ENCODE data around the gene NATD1. TPM values are rescaled to one million over a fixed set of nuclear protein-coding genes. Genes with fewer than 3 reads are reported as not detected.

The NATD1 gene
- total and polyA plus RNA-seq, 2 experiments from 2014 or later: 3.6 to 5.0 TPM

GRCh38 chr17:21212826-21213637 is 40.2 kb downstream of the NATD1 start:
- Histone ChIP-seq H3K36me3 (ENCODE audit: low read depth) (no peaks in the 10 kb centered on the region; the same call in 1 of the 2 replicates), H3K9me2 (ENCODE audit: insufficient read depth) (no peaks in the 10 kb centered on the region), H3K4me3 (peak overlapping the region; percentile 96), H3K27ac (peak overlapping the region; percentile 96), H3K27me3 (replicated peaks; ENCODE audit: insufficient read depth) (no peaks in the 10 kb centered on the region), H3K9me3 (ENCODE audit: low read depth) (no peaks in the 10 kb centered on the region), H3F3A (ENCODE audit: insufficient read depth) (peaks cover 20% of the 10 kb centered on the region), H3K9ac (peak overlapping the region; percentile 98), H3K4me1 (ENCODE audit: insufficient read depth) (peaks cover 34% of the 10 kb centered on the region), H2AFZ (peak overlapping the region; percentile 63), H3K4me2 (ENCODE audit: unreplicated experiment) (peak overlapping the region; percentile 97), H3K79me2 (ENCODE audit: insufficient read depth) (peaks cover 91% of the 10 kb centered on the region), H4K20me1 (ENCODE audit: insufficient read depth) (peaks cover 5% of the 10 kb centered on the region; the same call in 1 of the 2 replicates)
- TF ChIP-seq EZH2phosphoT487 (IDR thresholded peaks at IDR 0.05; ENCODE audit: insufficient read depth, low read depth) (no peak), EZH2 (IDR thresholded peaks at IDR 0.05; ENCODE audit: insufficient read depth, poor library complexity, severe bottlenecking) (no peak)
- DNase-seq: peak; percentile 27
- in situ Hi-C loops (cut with MboI): no loop called here
- 2 to 4% methylated on average over 18 of the region's 18 CpGs for WGBS, 2 experiments (ENCODE audit: low coverage in 1 of 2, low lambda C conversion rate in 2 of 2, missing lambda C conversion rate in 2 of 2)

DNA sequence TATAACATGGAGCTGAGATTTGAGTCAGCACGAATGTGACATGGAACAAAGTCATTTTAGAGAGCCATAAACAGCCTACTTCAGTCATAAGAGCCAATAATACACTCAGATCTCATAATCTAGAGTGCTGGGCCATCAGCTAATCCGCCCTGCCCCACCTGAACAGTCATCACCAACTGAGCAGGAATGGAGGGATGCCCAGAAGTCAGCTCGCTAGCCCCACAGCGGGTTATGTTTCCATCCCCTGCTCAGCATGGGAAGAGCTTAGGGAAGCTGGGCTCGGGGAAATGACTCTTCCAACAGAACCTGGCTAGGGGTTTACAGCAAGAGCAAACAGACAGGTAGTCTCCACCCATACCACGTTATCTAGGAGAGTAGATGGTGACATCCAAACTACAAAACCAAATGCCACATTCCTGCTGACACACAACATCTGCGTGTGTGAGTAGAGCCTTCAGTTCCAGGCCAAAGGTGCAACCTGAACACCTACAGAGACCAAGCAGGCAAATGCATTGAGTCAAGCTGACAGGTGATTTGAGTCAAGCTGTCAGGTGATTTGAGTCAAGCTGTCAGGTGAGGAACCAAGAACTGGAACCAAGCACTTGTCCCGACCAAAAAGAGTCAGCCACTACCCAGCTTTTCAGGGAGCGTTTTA is 41.3 kb downstream of the NATD1 start:
- Histone ChIP-seq H4K20me1 (ENCODE audit: insufficient read depth) (peaks cover 5% of the 10 kb centered on the region; the same call in 1 of the 2 replicates), H3K4me3 (peak overlapping the region; percentile 96)

DNA sequence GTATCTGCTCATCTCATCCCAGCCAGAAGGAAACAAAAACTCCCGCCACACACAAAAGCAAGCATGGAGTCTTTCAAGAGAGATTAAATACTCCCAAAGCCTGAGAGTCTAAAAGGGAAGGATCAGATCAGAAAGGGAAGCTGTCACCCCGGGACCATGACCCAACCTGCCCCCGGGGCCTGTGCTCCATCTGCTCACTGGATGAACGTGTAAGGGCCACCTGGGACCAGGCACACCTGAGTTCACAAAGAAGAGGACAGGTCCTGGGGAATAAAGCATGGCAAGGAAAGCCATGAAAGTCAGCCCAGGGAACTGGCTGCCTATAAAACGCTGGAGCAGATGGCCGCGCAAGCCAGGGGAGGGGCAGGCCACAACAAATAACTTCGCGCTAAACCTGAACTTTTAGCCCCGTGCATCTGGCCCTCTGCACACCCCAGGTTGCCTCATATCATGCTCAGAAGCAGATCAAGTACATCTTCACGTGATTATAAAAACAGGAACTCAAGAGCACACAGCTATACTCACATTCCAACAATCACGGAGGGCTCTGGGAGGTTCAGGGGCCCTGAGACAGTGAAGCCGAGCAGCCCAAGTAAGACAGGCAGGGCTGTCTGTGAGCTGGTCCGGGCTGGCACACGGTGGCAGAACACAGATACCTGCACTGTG is 42.7 kb downstream of the NATD1 start:
- Histone ChIP-seq H3K4me1 (ENCODE audit: insufficient read depth) (peaks cover 30% of the 10 kb centered on the region), H3K9ac (no peak overlapping the region), H3K9me3 (ENCODE audit: low read depth) (no peaks in the 10 kb centered on the region), H3K27ac (no peak overlapping the region), H3K4me3 (no peak overlapping the region), H4K20me1 (ENCODE audit: insufficient read depth) (peaks cover 5% of the 10 kb centered on the region; the same call in 1 of the 2 replicates), H3K36me3 (ENCODE audit: low read depth) (peaks cover 6% of the 10 kb centered on the region; the same call in 1 of the 2 replicates), H3K4me2 (ENCODE audit: unreplicated experiment) (no peak overlapping the region), H3K79me2 (ENCODE audit: insufficient read depth) (peaks cover 92% of the 10 kb centered on the region), H3F3A (ENCODE audit: insufficient read depth) (peaks cover 20% of the 10 kb centered on the region), H3K9me2 (ENCODE audit: insufficient read depth) (no peaks in the 10 kb centered on the region), H3K27me3 (replicated peaks; ENCODE audit: insufficient read depth) (no peaks in the 10 kb centered on the region), H2AFZ (no peak overlapping the region)
- in situ Hi-C loops (cut with MboI): no loop called here
- no peak for DNase-seq
- TF ChIP-seq EZH2 (IDR thresholded peaks at IDR 0.05; ENCODE audit: insufficient read depth, poor library complexity, severe bottlenecking): no peak
- TF ChIP-seq EZH2phosphoT487 (IDR thresholded peaks at IDR 0.05; ENCODE audit: insufficient read depth, low read depth): no peak
- WGBS, 2 experiments (ENCODE audit: low coverage in 1 of 2, low lambda C conversion rate in 2 of 2, missing lambda C conversion rate in 2 of 2): 88% methylated on average over 15 of the region's 15 CpGs

More for the DNA sequence above, 41.3 kb downstream of the NATD1 start:
- Histone ChIP-seq H3K4me2 (ENCODE audit: unreplicated experiment) (peak overlapping the region; percentile 97), H2AFZ (no peak overlapping the region), H3K79me2 (ENCODE audit: insufficient read depth) (peaks cover 92% of the 10 kb centered on the region), H3K9ac (peak overlapping the region; percentile 98), H3K9me3 (ENCODE audit: low read depth) (no peaks in the 10 kb centered on the region), H3K4me1 (ENCODE audit: insufficient read depth) (peaks cover 34% of the 10 kb centered on the region), H3K9me2 (ENCODE audit: insufficient read depth) (no peaks in the 10 kb centered on the region), H3F3A (ENCODE audit: insufficient read depth) (peaks cover 20% of the 10 kb centered on the region), H3K27ac (peak overlapping the region; percentile 96), H3K27me3 (replicated peaks; ENCODE audit: insufficient read depth) (no peaks in the 10 kb centered on the region), H3K36me3 (ENCODE audit: low read depth) (no peaks in the 10 kb centered on the region; the same call in 1 of the 2 replicates)
- no peak for TF ChIP-seq EZH2 (IDR thresholded peaks at IDR 0.05; ENCODE audit: insufficient read depth, poor library complexity, severe bottlenecking)
- no peak for TF ChIP-seq EZH2phosphoT487 (IDR thresholded peaks at IDR 0.05; ENCODE audit: insufficient read depth, low read depth)
- 72 to 78% methylated on average over 9 of the region's 9 CpGs for WGBS, 2 experiments (ENCODE audit: low coverage in 1 of 2, low lambda C conversion rate in 2 of 2, missing lambda C conversion rate in 2 of 2)
- peak; percentile 28 for DNase-seq
- in situ Hi-C loops (cut with MboI): no loop called here
